Adrenal gland (tissue), 12 donors: ENCODE results near the gene FAM170B. TPM values are rescaled to one million over a fixed set of nuclear protein-coding genes. Genes with fewer than 3 reads are reported as not detected.

Experiments
- DNase-seq, 7 donors: peaks; one replicate each; pipeline ENCODE4 v3.0.0-alpha.2; 2019 to 2020
- H3K27ac ChIP-seq, 5 donors: fragments of 200-600 bp; sonication (generic) in 4 of 5; 1 replicate in 3 of 5; 2 replicates in 2 of 5; pipeline versions ENCODE4 v1.5.1 to v1.8.0; 2016 to 2020; ENCODE audit warnings: mild to moderate bottlenecking in 1 of 5
- H3K27me3 ChIP-seq: fragments of 200-600 bp; 2 replicates; pipeline ENCODE4 v1.8.0; 2021
- H3K36me3 ChIP-seq, 2 donors: fragments of 200-600 bp; replicated peaks in 1 of 2; 1 replicate in 1 of 2; 2 replicates in 1 of 2; pipeline versions ENCODE4 v1.5.1 to v1.8.0; 2018 to 2022
- H3K4me1 ChIP-seq, 2 donors: fragments of 200-600 bp; replicated peaks in 1 of 2; 1 replicate in 1 of 2; 2 replicates in 1 of 2; pipeline versions ENCODE4 v1.5.1 to v1.8.0; 2018 to 2021
- H3K4me3 ChIP-seq, 4 donors: fragments of 200-600 bp; sonication (generic) in 3 of 4; one replicate each; pipeline ENCODE4 v1.5.1; 2016 to 2018
- H3K9me3 ChIP-seq, 3 donors: fragments of 200-600 bp; sonication (generic) in 1 of 3; replicated peaks in 1 of 3; 1 replicate in 2 of 3; 2 replicates in 1 of 3; pipeline versions ENCODE4 v1.5.1 to v1.8.0; 2016 to 2021
- CTCF ChIP-seq, 6 experiments: fragments of 450-650 bp in 4 of 6; fragments of 200-600 bp in 2 of 6; sonication (generic) in 1 of 6; IDR thresholded peaks; 1 replicate in 5 of 6; 2 replicates in 1 of 6; pipeline versions ENCODE4 v1.5.1 to v1.8.0; 2016 to 2021; ENCODE audit warnings: antibody characterized with exemption in 6 of 6, mild to moderate bottlenecking in 2 of 6, moderate library complexity in 1 of 6
- POLR2A ChIP-seq, 2 donors: fragments of 450-650 bp; IDR thresholded peaks; one replicate each; pipeline ENCODE4 v1.6.1; 2017; ENCODE audit warnings: antibody characterized with exemption in 2 of 2, mild to moderate bottlenecking in 2 of 2, moderate library complexity in 1 of 2
- WGBS, 4 donors: extraction: QIAGEN DNeasy Blood & Tissue Kit in 2 of 4; methylation state at CpG; one replicate each; pipeline versions ENCODE4 v1.1.5 to v1.1.7; 2013 to 2017; 5-methylcytosine and 5-hydroxymethylcytosine counted together
- intact Hi-C, 2 donors: fragments of 100-400 bp; cut with DNase I; formaldehyde crosslinking; loops; one replicate each; pipeline versions ENCODE4 v1.14.1 to v1.15.0; 2022 to 2023
- polyA plus RNA-seq, 3 donors: library from polyadenylated mRNA; stranded (reverse); fragments of 200-250 nt in 2 of 3; fragments of 350-450 nt in 1 of 3; fragmentation: Illumina TruSeq in 1 of 3; extraction: RNeasy Lipid Tissue Mini Kit (QIAGEN cat#74804) in 1 of 3; gene quantifications; one replicate each; pipeline ENCODE4 v1.2.3, GENCODE V29; 2013 to 2014
- total RNA-seq, 9 donors: library from RNA; depleted of rRNA in 4 of 9; stranded (reverse); fragments of >200 nt in 4 of 9; fragments of 120-200 nt in 1 of 9; fragmentation: NEBNext Ultra II Directional in 1 of 9; extraction: Animal tissue kit (Norgen Biotek cat#: 25700) in 1 of 9; gene quantifications; one replicate each; pipeline versions ENCODE4 v1.1.0 to v1.2.4, GENCODE V29; 2013 to 2023
- donor health status: healthy with polysubstance abuse.
- donor health status: Bipolar disorder and iron deficiency.
- donor health status: DM: yes; HTN: yes; CAD: no.
- donor health status: DM: no; HTN: no; CAD: no.
- donor health status: DM: no; HTN: no; CAD: no.
- donor health status: DM: yes; HTN: yes; CAD: no.

Gene FAM170B
- total and polyA plus RNA-seq, 12 donors: not detected

GRCh38 chr10:49119746-49120145 lies 14.1 kb downstream of the FAM170B start:
- no peak overlapping the region for H3K27ac ChIP-seq
- 26 to 40% (median 39%) methylated on average over 3 of the region's 3 CpGs for WGBS, 4 donors
- intact Hi-C loops: loop anchor here in 1 of 2 donors (10.0 kb wide), 1 partner anchor 55 kb away; no protein-coding TSS in a partner anchor

GRCh38 chr10:49118430-49119074 lies 15.3 kb downstream of the FAM170B start:
- H3K9me3 ChIP-seq: no peaks in the 10 kb centered on the region
- H3K36me3 ChIP-seq: no peaks in the 10 kb centered on the region
- TF ChIP-seq POLR2A (IDR thresholded peaks at IDR 0.05): no peak
- TF ChIP-seq CTCF (IDR thresholded peaks at IDR 0.05): no peak
- intact Hi-C loops: loop anchor here in 1 of 2 donors (10.0 kb wide), 1 partner anchor 54 kb away; no protein-coding TSS in a partner anchor
- peaks cover 10 to 12% of the 10 kb centered on the region in 2 donors for H3K4me1 ChIP-seq
- H3K4me3 ChIP-seq: no peak overlapping the region
- no peak for DNase-seq
- H3K27me3 ChIP-seq: no peaks in the 10 kb centered on the region
- WGBS, 4 donors: 76 to 82% (median 77%) methylated on average over 6 of the region's 6 CpGs
- H3K27ac ChIP-seq: no peak overlapping the region

More at GRCh38 chr10:49119746-49120145, 14.1 kb downstream of the FAM170B start:
- peaks cover 0 to under 1% of the 10 kb centered on the region in 2 donors for H3K4me1 ChIP-seq
- no peak for TF ChIP-seq CTCF (IDR thresholded peaks at IDR 0.05)
- H3K36me3 ChIP-seq: no peaks in the 10 kb centered on the region
- DNase-seq: peak in 3 of 7 donors; percentile 41 to 45 (median 42)
- H3K4me3 ChIP-seq: no peak overlapping the region
- H3K9me3 ChIP-seq: no peaks in the 10 kb centered on the region
- H3K27me3 ChIP-seq: no peaks in the 10 kb centered on the region

- no peak for DNase-seq
- Histone ChIP-seq H3K36me3 (no peaks in the 10 kb centered on the region), H3K27me3 (no peaks in the 10 kb centered on the region), H3K4me1 (peaks cover 20 to 23% of the 10 kb centered on the region in 2 donors), H3K27ac (peak overlapping the region in 1 of 5 donors; percentile 13), H3K4me3 (no peak overlapping the region), H3K9me3 (no peaks in the 10 kb centered on the region)
- intact Hi-C loops: loop anchor here in 1 of 2 donors (10.0 kb wide), 1 partner anchor 53 kb away; no protein-coding TSS in a partner anchor
- 61 to 73% (median 73%) methylated on average over 4 of the region's 4 CpGs for WGBS, 4 donors
- no peak for TF ChIP-seq POLR2A (IDR thresholded peaks at IDR 0.05)
- TF ChIP-seq CTCF (IDR thresholded peaks at IDR 0.05): no peak
Observed at GRCh38 chr10:49117376-49118070, 16.3 kb downstream of the FAM170B start.
